GM23338 (cell line): Measurements from ENCODE around the gene DLGAP5. TPM values are rescaled to one million over a fixed set of nuclear protein-coding genes. Genes with fewer than 3 reads are reported as not detected.

Source experiments
- ATAC-seq: fragments of 200-7000 bp; cut with Tn5 transposase; 3 replicates; pipeline ENCODE4 v1.9.1; 2020
- DNase-seq: peaks from one replicate; pipeline ENCODE4 v3.0.0-alpha.2; 2015; ENCODE audit warnings: low spot score
- H2AFZ ChIP-seq: fragments of 200-600 bp; sonication (generic); 2 replicates; pipeline ENCODE4 v1.8.0; 2016; ENCODE audit warnings: antibody characterized with exemption, mild to moderate bottlenecking, moderate library complexity
- H3F3A ChIP-seq: fragments of 200-600 bp; sonication (generic); replicated peaks from 2 replicates; pipeline ENCODE4 v1.8.0; 2017; ENCODE audit warnings: antibody characterized with exemption, mixed run types, low read depth
- H3K27ac ChIP-seq: fragments of 200-600 bp; sonication (generic); 2 replicates; pipeline ENCODE4 v1.6.1; 2016; ENCODE audit warnings: low read depth
- H3K27me3 ChIP-seq: fragments of 200-600 bp; sonication (generic); 2 replicates; pipeline ENCODE4 v1.8.0; 2016; ENCODE audit warnings: mild to moderate bottlenecking, mixed run types, moderate library complexity; ENCODE audit not compliant: insufficient read depth
- H3K36me3 ChIP-seq: fragments of 200-600 bp; sonication (generic); 2 replicates; pipeline ENCODE4 v1.8.0; 2016; ENCODE audit warnings: mild to moderate bottlenecking; ENCODE audit not compliant: insufficient read depth
- H3K4me1 ChIP-seq: fragments of 200-600 bp; sonication (generic); 2 replicates; pipeline ENCODE4 v1.8.0; 2016; ENCODE audit warnings: mild to moderate bottlenecking, moderate library complexity; ENCODE audit not compliant: insufficient read depth
- H3K4me2 ChIP-seq: fragments of 200-600 bp; sonication (generic); 2 replicates; pipeline ENCODE4 v1.7.1; 2017; ENCODE audit warnings: mixed run types
- H3K4me3 ChIP-seq: fragments of 200-600 bp; sonication (generic); 2 replicates; pipeline ENCODE4 v1.6.1; 2016; ENCODE audit warnings: mixed run types
- H3K79me2 ChIP-seq: fragments of 200-600 bp; sonication (generic); replicated peaks from 2 replicates; pipeline ENCODE4 v1.8.0; 2017; ENCODE audit warnings: mild to moderate bottlenecking; ENCODE audit not compliant: insufficient read depth
- H3K9me2 ChIP-seq: fragments of 200-600 bp; sonication (generic); 2 replicates; pipeline ENCODE4 v1.8.0; 2017; ENCODE audit not compliant: insufficient read depth
- H4K20me1 ChIP-seq: fragments of 200-600 bp; sonication (generic); replicated peaks from 2 replicates; pipeline ENCODE4 v1.8.0; 2017; ENCODE audit warnings: mild to moderate bottlenecking; ENCODE audit not compliant: insufficient read depth
- H3K27ac Mint-ChIP-seq: 2 replicates; pipeline ENCODE4 v1.8.0; 2020; ENCODE audit warnings: inconsistent platforms, mild to moderate bottlenecking, moderate library complexity, mixed read lengths
- H3K27me3 Mint-ChIP-seq: 3 replicates; pipeline ENCODE4 v1.8.0; 2022; ENCODE audit warnings: low read depth, mild to moderate bottlenecking, moderate library complexity, mixed read lengths, inconsistent platforms; ENCODE audit not compliant: insufficient read depth, poor library complexity
- H3K36me3 Mint-ChIP-seq: 3 replicates; pipeline ENCODE4 v1.8.0; 2021; ENCODE audit warnings: low read depth, mild to moderate bottlenecking, inconsistent platforms, moderate library complexity, mixed read lengths
- H3K4me1 Mint-ChIP-seq: 3 replicates; pipeline ENCODE4 v1.8.0; 2020; ENCODE audit warnings: mild to moderate bottlenecking, inconsistent platforms, mixed read lengths
- H3K4me3 Mint-ChIP-seq: 3 replicates; pipeline ENCODE4 v1.8.0; 2021; ENCODE audit warnings: moderate library complexity, mild to moderate bottlenecking, inconsistent platforms, mixed read lengths
- H3K9me3 Mint-ChIP-seq: 3 replicates; pipeline ENCODE4 v1.8.0; 2020; ENCODE audit warnings: moderate library complexity, mild to moderate bottlenecking, inconsistent platforms, mixed read lengths
- EZH2phosphoT487 ChIP-seq: fragments of 200-600 bp; sonication (generic); IDR thresholded peaks from one replicate; pipeline ENCODE4 v1.8.1; 2018; ENCODE audit warnings: antibody characterized with exemption; ENCODE audit not compliant: unreplicated experiment
- JUNB ChIP-seq: IDR thresholded peaks from one replicate; pipeline ENCODE4 v1.6.1; 2016; ENCODE audit warnings: antibody characterized with exemption; ENCODE audit not compliant: unreplicated experiment
- NANOG ChIP-seq: IDR thresholded peaks from 2 replicates; pipeline ENCODE4 v1.6.1; 2016; ENCODE audit warnings: antibody characterized with exemption, borderline replicate concordance
- POLR2AphosphoS5 ChIP-seq: IDR thresholded peaks from 2 replicates; pipeline ENCODE4 v1.6.1; 2016; ENCODE audit warnings: antibody characterized with exemption, low read depth
- STAT1 ChIP-seq: IDR thresholded peaks from one replicate; pipeline ENCODE4 v1.6.1; 2016; ENCODE audit warnings: antibody characterized with exemption; ENCODE audit not compliant: unreplicated experiment
- ZNF331 ChIP-seq: fragments of 250-450 bp; sonication (Bioruptor Pico); IDR thresholded peaks from 2 replicates; pipeline ENCODE4 v1.5.0; 2020; ENCODE audit warnings: low read depth, mild to moderate bottlenecking, moderate library complexity
- polyA plus RNA-seq: library from polyadenylated mRNA; unstranded; fragments of >200 nt; fragmentation: Nextera tagmentation; extraction: Ambion mirVana; gene quantifications from 2 replicates; pipeline ENCODE4 v1.2.1, GENCODE V29; 2016
- total RNA-seq: library from RNA; depleted of rRNA; stranded (reverse); fragments of >200 nt; shearing (Covaris generic); gene quantifications from 2 replicates; pipeline ENCODE4 v1.2.3, GENCODE V29; 2014
- TF ChIP-seq, protein P1 (sequence below): fragments of 250-450 bp; sonication (Bioruptor Pico); IDR thresholded peaks from 2 replicates; pipeline ENCODE4 v1.5.0; 2020; ENCODE audit warnings: mild to moderate bottlenecking, moderate library complexity
- TF ChIP-seq, protein P2 (sequence below), 2 experiments: fragments of 200-600 bp in 1 of 2; sonication (generic) in 1 of 2; conservative IDR thresholded peaks; 2 replicates each; pipeline versions ENCODE4 v1.5.1 to v1.6.1; 2016 to 2017; ENCODE audit warnings: antibody characterized with exemption in 2 of 2, low read depth in 2 of 2, mild to moderate bottlenecking in 2 of 2, moderate library complexity in 1 of 2
- TF ChIP-seq, protein P3 (sequence below): IDR thresholded peaks from 2 replicates; pipeline ENCODE4 v1.6.1; 2016; ENCODE audit warnings: antibody characterized with exemption

Gene DLGAP5
- total and polyA plus RNA-seq, 2 experiments from 2014 or later, result 110 to 117 TPM

DNA sequence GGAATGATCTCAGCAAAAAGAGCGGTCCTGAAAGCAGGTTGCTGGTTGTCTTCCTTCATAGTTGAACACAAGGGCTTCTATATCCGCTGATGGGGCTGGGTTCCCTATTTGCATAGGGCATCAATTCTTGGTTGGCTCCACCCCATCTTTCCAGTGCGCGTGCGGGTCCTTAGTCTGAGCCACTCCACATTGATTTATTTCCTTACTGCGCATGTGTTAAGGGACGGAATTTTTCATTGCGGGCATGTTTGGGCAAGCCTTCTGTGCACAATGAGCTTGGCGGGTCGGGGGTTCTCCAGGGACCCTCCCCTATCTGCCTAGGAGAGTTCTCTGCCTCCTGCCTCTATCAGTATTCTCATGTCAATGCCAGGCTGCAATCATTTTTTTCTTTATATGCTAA, 21.2 kb upstream of the DLGAP5 start:
- no peaks in the 10 kb centered on the region for H3K27me3 ChIP-seq
- Mint-ChIP-seq H3K4me1 (no peaks in the 10 kb centered on the region), H3K9me3 (peaks cover 7% of the 10 kb centered on the region; the same call in 1 of the 3 replicates), H3K27me3 (peaks cover 2% of the 10 kb centered on the region), H3K36me3 (no peaks in the 10 kb centered on the region), H3K27ac (no peak overlapping the region; the same call in 1 of the 2 replicates), H3K4me3 (no peak overlapping the region)
- ATAC-seq (no peak), DNase-seq (no peak)
- no peaks in the 10 kb centered on the region for H3K79me2 ChIP-seq
- H3K9me2 ChIP-seq, result no peaks in the 10 kb centered on the region
- H3K4me1 ChIP-seq, result no peaks in the 10 kb centered on the region
- no peak for TF ChIP-seq NANOG
- TF ChIP-seq STAT1, result no peak
- TF ChIP-seq, protein P1, sequence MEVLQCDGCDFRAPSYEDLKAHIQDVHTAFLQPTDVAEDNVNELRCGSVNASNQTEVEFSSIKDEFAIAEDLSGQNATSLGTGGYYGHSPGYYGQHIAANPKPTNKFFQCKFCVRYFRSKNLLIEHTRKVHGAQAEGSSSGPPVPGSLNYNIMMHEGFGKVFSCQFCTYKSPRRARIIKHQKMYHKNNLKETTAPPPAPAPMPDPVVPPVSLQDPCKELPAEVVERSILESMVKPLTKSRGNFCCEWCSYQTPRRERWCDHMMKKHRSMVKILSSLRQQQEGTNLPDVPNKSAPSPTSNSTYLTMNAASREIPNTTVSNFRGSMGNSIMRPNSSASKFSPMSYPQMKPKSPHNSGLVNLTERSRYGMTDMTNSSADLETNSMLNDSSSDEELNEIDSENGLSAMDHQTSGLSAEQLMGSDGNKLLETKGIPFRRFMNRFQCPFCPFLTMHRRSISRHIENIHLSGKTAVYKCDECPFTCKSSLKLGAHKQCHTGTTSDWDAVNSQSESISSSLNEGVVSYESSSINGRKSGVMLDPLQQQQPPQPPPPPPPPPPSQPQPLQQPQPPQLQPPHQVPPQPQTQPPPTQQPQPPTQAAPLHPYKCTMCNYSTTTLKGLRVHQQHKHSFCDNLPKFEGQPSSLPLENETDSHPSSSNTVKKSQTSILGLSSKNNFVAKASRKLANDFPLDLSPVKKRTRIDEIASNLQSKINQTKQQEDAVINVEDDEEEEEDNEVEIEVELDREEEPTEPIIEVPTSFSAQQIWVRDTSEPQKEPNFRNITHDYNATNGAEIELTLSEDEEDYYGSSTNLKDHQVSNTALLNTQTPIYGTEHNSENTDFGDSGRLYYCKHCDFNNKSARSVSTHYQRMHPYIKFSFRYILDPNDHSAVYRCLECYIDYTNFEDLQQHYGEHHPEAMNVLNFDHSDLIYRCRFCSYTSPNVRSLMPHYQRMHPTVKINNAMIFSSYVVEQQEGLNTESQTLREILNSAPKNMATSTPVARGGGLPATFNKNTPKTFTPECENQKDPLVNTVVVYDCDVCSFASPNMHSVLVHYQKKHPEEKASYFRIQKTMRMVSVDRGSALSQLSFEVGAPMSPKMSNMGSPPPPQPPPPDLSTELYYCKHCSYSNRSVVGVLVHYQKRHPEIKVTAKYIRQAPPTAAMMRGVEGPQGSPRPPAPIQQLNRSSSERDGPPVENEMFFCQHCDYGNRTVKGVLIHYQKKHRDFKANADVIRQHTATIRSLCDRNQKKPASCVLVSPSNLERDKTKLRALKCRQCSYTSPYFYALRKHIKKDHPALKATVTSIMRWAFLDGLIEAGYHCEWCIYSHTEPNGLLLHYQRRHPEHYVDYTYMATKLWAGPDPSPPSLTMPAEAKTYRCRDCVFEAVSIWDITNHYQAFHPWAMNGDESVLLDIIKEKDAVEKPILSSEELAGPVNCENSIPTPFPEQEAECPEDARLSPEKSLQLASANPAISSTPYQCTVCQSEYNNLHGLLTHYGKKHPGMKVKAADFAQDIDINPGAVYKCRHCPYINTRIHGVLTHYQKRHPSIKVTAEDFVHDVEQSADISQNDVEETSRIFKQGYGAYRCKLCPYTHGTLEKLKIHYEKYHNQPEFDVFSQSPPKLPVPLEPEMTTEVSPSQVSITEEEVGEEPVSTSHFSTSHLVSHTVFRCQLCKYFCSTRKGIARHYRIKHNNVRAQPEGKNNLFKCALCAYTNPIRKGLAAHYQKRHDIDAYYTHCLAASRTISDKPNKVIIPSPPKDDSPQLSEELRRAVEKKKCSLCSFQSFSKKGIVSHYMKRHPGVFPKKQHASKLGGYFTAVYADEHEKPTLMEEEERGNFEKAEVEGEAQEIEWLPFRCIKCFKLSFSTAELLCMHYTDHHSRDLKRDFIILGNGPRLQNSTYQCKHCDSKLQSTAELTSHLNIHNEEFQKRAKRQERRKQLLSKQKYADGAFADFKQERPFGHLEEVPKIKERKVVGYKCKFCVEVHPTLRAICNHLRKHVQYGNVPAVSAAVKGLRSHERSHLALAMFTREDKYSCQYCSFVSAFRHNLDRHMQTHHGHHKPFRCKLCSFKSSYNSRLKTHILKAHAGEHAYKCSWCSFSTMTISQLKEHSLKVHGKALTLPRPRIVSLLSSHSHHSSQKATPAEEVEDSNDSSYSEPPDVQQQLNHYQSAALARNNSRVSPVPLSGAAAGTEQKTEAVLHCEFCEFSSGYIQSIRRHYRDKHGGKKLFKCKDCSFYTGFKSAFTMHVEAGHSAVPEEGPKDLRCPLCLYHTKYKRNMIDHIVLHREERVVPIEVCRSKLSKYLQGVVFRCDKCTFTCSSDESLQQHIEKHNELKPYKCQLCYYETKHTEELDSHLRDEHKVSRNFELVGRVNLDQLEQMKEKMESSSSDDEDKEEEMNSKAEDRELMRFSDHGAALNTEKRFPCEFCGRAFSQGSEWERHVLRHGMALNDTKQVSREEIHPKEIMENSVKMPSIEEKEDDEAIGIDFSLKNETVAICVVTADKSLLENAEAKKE (CRISPR knock-in tag), result no peak
- TF ChIP-seq, protein P2, sequence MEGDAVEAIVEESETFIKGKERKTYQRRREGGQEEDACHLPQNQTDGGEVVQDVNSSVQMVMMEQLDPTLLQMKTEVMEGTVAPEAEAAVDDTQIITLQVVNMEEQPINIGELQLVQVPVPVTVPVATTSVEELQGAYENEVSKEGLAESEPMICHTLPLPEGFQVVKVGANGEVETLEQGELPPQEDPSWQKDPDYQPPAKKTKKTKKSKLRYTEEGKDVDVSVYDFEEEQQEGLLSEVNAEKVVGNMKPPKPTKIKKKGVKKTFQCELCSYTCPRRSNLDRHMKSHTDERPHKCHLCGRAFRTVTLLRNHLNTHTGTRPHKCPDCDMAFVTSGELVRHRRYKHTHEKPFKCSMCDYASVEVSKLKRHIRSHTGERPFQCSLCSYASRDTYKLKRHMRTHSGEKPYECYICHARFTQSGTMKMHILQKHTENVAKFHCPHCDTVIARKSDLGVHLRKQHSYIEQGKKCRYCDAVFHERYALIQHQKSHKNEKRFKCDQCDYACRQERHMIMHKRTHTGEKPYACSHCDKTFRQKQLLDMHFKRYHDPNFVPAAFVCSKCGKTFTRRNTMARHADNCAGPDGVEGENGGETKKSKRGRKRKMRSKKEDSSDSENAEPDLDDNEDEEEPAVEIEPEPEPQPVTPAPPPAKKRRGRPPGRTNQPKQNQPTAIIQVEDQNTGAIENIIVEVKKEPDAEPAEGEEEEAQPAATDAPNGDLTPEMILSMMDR (conservative IDR thresholded peaks at IDR 0.05; ENCODE audit: low read depth in 2 of 2), result no peak
- no peak for TF ChIP-seq EZH2phosphoT487
- TF ChIP-seq, protein P3, sequence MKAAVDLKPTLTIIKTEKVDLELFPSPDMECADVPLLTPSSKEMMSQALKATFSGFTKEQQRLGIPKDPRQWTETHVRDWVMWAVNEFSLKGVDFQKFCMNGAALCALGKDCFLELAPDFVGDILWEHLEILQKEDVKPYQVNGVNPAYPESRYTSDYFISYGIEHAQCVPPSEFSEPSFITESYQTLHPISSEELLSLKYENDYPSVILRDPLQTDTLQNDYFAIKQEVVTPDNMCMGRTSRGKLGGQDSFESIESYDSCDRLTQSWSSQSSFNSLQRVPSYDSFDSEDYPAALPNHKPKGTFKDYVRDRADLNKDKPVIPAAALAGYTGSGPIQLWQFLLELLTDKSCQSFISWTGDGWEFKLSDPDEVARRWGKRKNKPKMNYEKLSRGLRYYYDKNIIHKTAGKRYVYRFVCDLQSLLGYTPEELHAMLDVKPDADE, result no peak
- no peak for TF ChIP-seq ZNF331
- no peak for TF ChIP-seq POLR2AphosphoS5
- TF ChIP-seq JUNB, result no peak
- no peak overlapping the region for H2AFZ ChIP-seq
- no peak overlapping the region for H3K27ac ChIP-seq
- H3F3A ChIP-seq, result no peaks in the 10 kb centered on the region; the same call in 1 of the 2 replicates
- no peaks in the 10 kb centered on the region for H4K20me1 ChIP-seq
- H3K4me2 ChIP-seq, result no peak overlapping the region
- H3K36me3 ChIP-seq, result no peaks in the 10 kb centered on the region
- no peak overlapping the region for H3K4me3 ChIP-seq
